A673 (cell line): ENCODE data around the gene SH2D2A. TPM values are rescaled to one million over a fixed set of nuclear protein-coding genes. Genes with fewer than 3 reads are reported as not detected.
A peak's percentile ranks its signal among the peaks of the same experiment; 100 is the strongest.

Experiments
- BruUV-seq: library from RNA; stranded (reverse); fragments of 400-500 nt; replicated peaks from 2 replicates; lab custom pipeline; 2021; lab: Mats Ljungman, UMichigan
- CTCF ChIA-PET: fragments of 300-600 bp; sonication (Branson Sonifier 250); formaldehyde crosslinking; loops from one replicate; lab custom pipeline; 2022; ENCODE audit warnings: antibody characterized with exemption; lab: Charles Lee
- POLR2A ChIA-PET: fragments of 300-600 bp; sonication (Branson Sonifier 250); formaldehyde crosslinking; loops from one replicate; lab custom pipeline; 2022; ENCODE audit warnings: antibody characterized with exemption; ENCODE audit not compliant: low non-redundant PET; lab: Charles Lee
- DNase-seq: peaks from one replicate; pipeline ENCODE4 v3.0.0-alpha.2; 2015; ENCODE audit warnings: low spot score
- H3K27ac ChIP-seq: fragments of 200-600 bp; sonication (generic); 2 replicates; pipeline ENCODE4 v1.5.1; 2016; ENCODE audit warnings: mixed run types, low read depth, mild to moderate bottlenecking, mixed read lengths, antibody characterized with exemption, low read length; ENCODE audit not compliant: poor library complexity, severe bottlenecking
- H3K27me3 ChIP-seq: fragments of 200-600 bp; sonication (generic); replicated peaks from 2 replicates; pipeline ENCODE4 v1.6.1; 2017; ENCODE audit warnings: mixed run types, low read depth, mild to moderate bottlenecking, mixed read lengths, antibody characterized with exemption, low read length; ENCODE audit not compliant: insufficient read depth, poor library complexity
- H3K36me3 ChIP-seq: fragments of 200-600 bp; sonication (generic); 2 replicates; pipeline ENCODE4 v1.6.1; 2016; ENCODE audit warnings: mixed run types, mild to moderate bottlenecking, mixed read lengths, antibody characterized with exemption, low read length; ENCODE audit not compliant: insufficient read depth, poor library complexity, severe bottlenecking
- H3K4me1 ChIP-seq: fragments of 200-600 bp; sonication (generic); 2 replicates; pipeline ENCODE4 v1.6.1; 2017; ENCODE audit warnings: mixed run types, mild to moderate bottlenecking, mixed read lengths, antibody characterized with exemption, low read length; ENCODE audit not compliant: insufficient read depth, poor library complexity, severe bottlenecking
- H3K4me3 ChIP-seq: fragments of 200-600 bp; sonication (generic); 2 replicates; pipeline ENCODE4 v1.5.1; 2016; ENCODE audit warnings: low read depth, mixed run types, mild to moderate bottlenecking, mixed read lengths, low read length; ENCODE audit not compliant: poor library complexity, severe bottlenecking
- H3K9me3 ChIP-seq: fragments of 200-600 bp; sonication (generic); 2 replicates; pipeline ENCODE4 v1.6.1; 2016; ENCODE audit warnings: mixed run types, low read depth, mild to moderate bottlenecking, mixed read lengths, antibody characterized with exemption, low read length; ENCODE audit not compliant: poor library complexity, severe bottlenecking
- EZH2 ChIP-seq: fragments of 200-600 bp; sonication (generic); IDR thresholded peaks from 2 replicates; pipeline ENCODE4 v1.6.1; 2017; ENCODE audit warnings: borderline replicate concordance, low read depth, mild to moderate bottlenecking, mixed read lengths, antibody characterized with exemption, low read length; ENCODE audit not compliant: poor library complexity, severe bottlenecking
- intact Hi-C: fragments of 100-400 bp; cut with micrococcal nuclease; formaldehyde crosslinking; loops from one replicate; pipeline ENCODE4 v1.10.0; 2022; ENCODE audit not compliant: unreplicated experiment
- total RNA-seq: library from RNA; stranded (reverse); gene quantifications from 2 replicates; pipeline ENCODE4 v1.2.3, GENCODE V29; 2021
- TF ChIP-seq, protein P1 (sequence below): fragments of 300-800, 200-600 bp; sonication (generic); conservative IDR thresholded peaks from 2 replicates; pipeline ENCODE4 v1.5.1; 2017; ENCODE audit warnings: low read depth, mild to moderate bottlenecking, antibody characterized with exemption, low read length, moderate library complexity, mixed read lengths

SH2D2A gene
- total RNA-seq, 1 experiment from 2014 or later, result 3.5 TPM

DNA sequence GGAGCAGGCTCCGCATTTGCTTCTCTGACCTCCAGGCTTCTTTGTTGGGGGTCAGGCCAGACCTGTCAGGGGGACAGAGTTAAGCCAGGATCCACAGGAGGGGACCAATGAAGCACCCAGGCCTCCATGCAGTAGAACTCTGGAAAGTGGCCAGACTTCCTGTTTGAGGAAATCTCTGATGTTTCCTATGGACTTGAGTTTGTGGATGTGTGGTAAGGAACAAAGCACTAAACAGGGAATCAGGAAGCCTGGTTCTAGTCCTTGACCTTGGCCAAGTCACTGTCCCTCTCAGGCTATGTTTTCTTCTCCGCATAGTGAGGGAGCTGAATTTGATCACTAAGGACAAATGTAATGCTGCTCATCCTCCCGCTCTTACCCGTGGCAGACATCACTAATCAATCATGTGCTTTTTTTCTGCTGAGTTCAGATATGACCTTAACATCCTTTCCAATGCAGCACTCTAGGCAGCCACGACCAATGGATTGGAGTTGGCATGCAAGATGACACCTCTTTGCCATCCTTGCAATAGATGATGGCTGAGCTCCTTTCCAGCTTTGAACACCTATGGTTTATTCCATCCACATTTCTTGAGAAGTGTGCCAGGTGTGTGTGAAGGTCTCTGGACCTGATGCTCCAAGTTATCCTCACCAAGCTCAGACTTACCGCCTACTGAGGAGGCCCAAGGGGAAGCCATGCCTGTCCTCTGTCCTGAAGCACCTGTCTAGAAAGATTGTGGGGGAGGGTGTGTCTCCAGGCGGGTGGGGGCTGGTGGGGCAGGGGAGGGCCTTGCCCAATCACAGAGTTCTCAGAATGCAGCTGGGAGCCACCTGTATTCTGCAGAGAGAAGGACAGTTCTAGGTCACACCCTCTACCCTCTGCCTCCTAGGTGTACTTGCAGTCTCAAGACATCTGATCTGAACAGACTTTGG is 9.9 kb downstream of the SH2D2A start:
- Histone ChIP-seq H3K4me3 (no peak overlapping the region), H3K9me3 (no peaks in the 10 kb centered on the region), H3K36me3 (no peaks in the 10 kb centered on the region), H3K27ac (peak overlapping the region; percentile 70), H3K27me3 (no peaks in the 10 kb centered on the region), H3K4me1 (peaks cover 38% of the 10 kb centered on the region)
- DNase-seq, result no peak
- no TSS peak for BruUV-seq
- ChIA-PET POLR2A (interaction anchor here (0.5 kb wide), 1 partner anchor 118 kb away, joined by 3 read pairs; no protein-coding TSS in a partner anchor), CTCF (no interaction called here)
- TF ChIP-seq, protein P1, sequence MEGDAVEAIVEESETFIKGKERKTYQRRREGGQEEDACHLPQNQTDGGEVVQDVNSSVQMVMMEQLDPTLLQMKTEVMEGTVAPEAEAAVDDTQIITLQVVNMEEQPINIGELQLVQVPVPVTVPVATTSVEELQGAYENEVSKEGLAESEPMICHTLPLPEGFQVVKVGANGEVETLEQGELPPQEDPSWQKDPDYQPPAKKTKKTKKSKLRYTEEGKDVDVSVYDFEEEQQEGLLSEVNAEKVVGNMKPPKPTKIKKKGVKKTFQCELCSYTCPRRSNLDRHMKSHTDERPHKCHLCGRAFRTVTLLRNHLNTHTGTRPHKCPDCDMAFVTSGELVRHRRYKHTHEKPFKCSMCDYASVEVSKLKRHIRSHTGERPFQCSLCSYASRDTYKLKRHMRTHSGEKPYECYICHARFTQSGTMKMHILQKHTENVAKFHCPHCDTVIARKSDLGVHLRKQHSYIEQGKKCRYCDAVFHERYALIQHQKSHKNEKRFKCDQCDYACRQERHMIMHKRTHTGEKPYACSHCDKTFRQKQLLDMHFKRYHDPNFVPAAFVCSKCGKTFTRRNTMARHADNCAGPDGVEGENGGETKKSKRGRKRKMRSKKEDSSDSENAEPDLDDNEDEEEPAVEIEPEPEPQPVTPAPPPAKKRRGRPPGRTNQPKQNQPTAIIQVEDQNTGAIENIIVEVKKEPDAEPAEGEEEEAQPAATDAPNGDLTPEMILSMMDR, result no peak
- TF ChIP-seq EZH2, result no peak
- intact Hi-C loops, result no loop called here

DNA sequence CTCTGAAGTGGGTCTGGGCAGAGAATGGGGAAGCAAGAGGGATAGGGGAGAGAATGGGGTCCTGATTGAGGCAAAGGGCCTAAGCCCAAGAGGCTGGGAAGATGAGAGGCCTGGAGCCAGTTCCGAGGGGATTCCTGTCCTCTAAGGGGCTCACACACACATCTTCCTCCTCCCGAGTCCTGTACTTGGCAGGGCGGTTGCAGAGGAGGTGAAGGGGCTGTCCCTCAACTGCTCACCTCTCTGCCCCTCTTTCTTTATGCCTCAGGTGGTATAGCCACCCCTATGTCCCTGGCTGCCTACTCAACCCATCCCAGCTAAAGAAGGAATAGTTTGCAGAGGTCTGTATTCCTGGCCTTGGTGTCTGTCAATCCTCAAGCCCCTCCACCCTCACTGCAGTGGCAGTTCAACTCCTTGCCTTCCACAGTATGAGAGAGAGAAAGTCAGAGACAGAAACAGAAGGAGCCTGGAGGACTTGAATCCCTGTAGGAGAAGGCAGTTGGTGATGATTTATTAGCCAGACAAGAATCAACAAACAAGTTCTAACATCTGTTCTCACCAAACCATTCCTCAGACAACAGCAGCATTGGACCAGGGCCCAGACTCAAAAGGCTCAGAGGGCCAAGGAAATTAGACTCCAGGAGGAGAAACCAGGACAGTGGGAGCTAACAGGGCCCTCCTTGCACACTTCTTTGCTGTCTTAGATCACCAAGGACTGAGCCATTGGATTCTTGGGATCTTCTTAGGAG is 10.7 kb downstream of the SH2D2A start:
- Histone ChIP-seq H3K36me3 (no peaks in the 10 kb centered on the region), H3K4me3 (no peak overlapping the region), H3K9me3 (no peaks in the 10 kb centered on the region), H3K27me3 (no peaks in the 10 kb centered on the region), H3K27ac (peak overlapping the region; percentile 70), H3K4me1 (peaks cover 46% of the 10 kb centered on the region)
- BruUV-seq, result no TSS peak
- peak; percentile 53 for DNase-seq
- ChIA-PET CTCF (interaction anchor here (0.6 to 1.2 kb wide), 2 partner anchors 55 to 1076 kb away, joined by 3 to 8 read pairs; partner anchors contain the start of gene NTRK1), POLR2A (no interaction called here)
- intact Hi-C loops, result no loop called here
- TF ChIP-seq, protein P1, result no peak
- TF ChIP-seq EZH2, result no peak

DNA sequence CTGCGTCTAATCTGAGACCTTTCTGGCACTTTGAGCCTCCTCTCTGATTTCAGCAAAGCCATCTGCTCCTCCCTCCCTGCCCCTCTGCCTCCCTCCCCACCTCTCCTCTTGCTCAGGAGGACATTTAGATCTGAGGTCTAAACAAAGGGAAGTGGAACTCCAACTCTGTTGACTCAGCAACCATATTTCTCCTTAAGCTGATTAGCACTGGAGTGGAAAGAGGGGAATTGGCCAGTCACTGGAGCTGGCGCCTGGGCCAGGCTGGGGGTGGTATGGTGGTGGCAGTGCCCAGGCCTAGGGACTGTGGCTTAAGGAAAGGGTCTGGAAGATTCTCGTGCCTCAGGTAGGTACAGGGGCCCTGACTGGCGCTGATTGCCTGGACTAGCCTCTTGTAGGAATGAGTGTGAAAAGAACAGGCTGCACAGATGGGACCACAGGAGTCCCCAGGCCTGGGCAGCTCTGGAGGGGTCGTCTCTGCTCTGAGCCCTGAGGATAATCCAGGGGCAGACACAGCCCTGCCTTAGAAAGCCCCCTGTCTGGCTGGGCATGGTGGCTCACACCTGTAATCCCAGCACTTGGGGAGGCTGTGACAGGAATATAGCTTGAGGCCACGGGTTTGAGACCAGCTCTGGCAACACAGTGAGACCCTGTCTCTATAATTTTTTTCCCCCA is 11.9 kb downstream of the SH2D2A start:
- no TSS peak for BruUV-seq
- POLR2A ChIA-PET, result interaction anchor here (1.0 kb wide), 1 partner anchor 10 kb away, joined by 3 read pairs; no protein-coding TSS in a partner anchor
- no peaks in the 10 kb centered on the region for H3K9me3 ChIP-seq
- H3K4me1 ChIP-seq, result peaks cover 57% of the 10 kb centered on the region
- DNase-seq, result peak; percentile 78
- no peaks in the 10 kb centered on the region for H3K27me3 ChIP-seq
- TF ChIP-seq, protein P1, result no peak
- no peak for TF ChIP-seq EZH2
- peaks cover 8% of the 10 kb centered on the region for H3K36me3 ChIP-seq
- intact Hi-C loops, result no loop called here
- peak overlapping the region; percentile 79 for H3K27ac ChIP-seq
- no peak overlapping the region for H3K4me3 ChIP-seq
- CTCF ChIA-PET, result interaction anchor here (0.6 to 1.2 kb wide), 2 partner anchors 56 to 78 kb away, joined by 3 to 8 read pairs; partner anchors contain the start of gene NTRK1
